Measurements from ENCODE around the gene GMDS. TPM values are rescaled to one million over a fixed set of nuclear protein-coding genes. Genes with fewer than 3 reads are reported as not detected.

Gene GMDS
- total and polyA plus RNA-seq, 2 experiments from 2014 or later, result 30.1 to 36.5 TPM

- Histone ChIP-seq H3K27me3 (ENCODE audit: insufficient read depth) (no peaks in the 10 kb centered on the region), H3K4me2 (no peak overlapping the region), H3K36me3 (ENCODE audit: insufficient read depth) (no peaks in the 10 kb centered on the region; the same call in 1 of the 2 replicates), H3K27ac (ENCODE audit: low read depth) (no peak overlapping the region), H3K9me2 (ENCODE audit: insufficient read depth) (peaks cover 8% of the 10 kb centered on the region), H3K4me1 (ENCODE audit: insufficient read depth) (peaks cover 7% of the 10 kb centered on the region), H3K79me2 (replicated peaks; ENCODE audit: insufficient read depth) (no peaks in the 10 kb centered on the region), H2AFZ (no peak overlapping the region), H3F3A (replicated peaks; ENCODE audit: low read depth) (no peaks in the 10 kb centered on the region), H3K4me3 (no peak overlapping the region), H4K20me1 (replicated peaks; ENCODE audit: insufficient read depth) (no peaks in the 10 kb centered on the region; the same call in 1 of the 2 replicates)
- Mint-ChIP-seq H3K27me3 (ENCODE audit: insufficient read depth, low read depth, poor library complexity) (peaks cover 2% of the 10 kb centered on the region), H3K4me3 (no peak overlapping the region), H3K36me3 (ENCODE audit: low read depth) (peaks cover 12% of the 10 kb centered on the region; the same call in 2 of the 3 replicates), H3K9me3 (peaks cover 14% of the 10 kb centered on the region), H3K27ac (no peak overlapping the region), H3K4me1 (peaks cover 7% of the 10 kb centered on the region; the same call in 2 of the 3 replicates)
- no peak for DNase-seq (ENCODE audit: low spot score)
- ATAC-seq, result no peak
- TF ChIP-seq CREB1 (CRISPR knock-in tag; IDR thresholded peaks at IDR 0.05; ENCODE audit: low read depth), result no peak
- no peak for TF ChIP-seq EZH2 (IDR thresholded peaks at IDR 0.05; ENCODE audit: low read depth, unreplicated experiment)
- no peak for TF ChIP-seq REST (IDR thresholded peaks at IDR 0.05; ENCODE audit: unreplicated experiment)
- TF ChIP-seq, protein P1, sequence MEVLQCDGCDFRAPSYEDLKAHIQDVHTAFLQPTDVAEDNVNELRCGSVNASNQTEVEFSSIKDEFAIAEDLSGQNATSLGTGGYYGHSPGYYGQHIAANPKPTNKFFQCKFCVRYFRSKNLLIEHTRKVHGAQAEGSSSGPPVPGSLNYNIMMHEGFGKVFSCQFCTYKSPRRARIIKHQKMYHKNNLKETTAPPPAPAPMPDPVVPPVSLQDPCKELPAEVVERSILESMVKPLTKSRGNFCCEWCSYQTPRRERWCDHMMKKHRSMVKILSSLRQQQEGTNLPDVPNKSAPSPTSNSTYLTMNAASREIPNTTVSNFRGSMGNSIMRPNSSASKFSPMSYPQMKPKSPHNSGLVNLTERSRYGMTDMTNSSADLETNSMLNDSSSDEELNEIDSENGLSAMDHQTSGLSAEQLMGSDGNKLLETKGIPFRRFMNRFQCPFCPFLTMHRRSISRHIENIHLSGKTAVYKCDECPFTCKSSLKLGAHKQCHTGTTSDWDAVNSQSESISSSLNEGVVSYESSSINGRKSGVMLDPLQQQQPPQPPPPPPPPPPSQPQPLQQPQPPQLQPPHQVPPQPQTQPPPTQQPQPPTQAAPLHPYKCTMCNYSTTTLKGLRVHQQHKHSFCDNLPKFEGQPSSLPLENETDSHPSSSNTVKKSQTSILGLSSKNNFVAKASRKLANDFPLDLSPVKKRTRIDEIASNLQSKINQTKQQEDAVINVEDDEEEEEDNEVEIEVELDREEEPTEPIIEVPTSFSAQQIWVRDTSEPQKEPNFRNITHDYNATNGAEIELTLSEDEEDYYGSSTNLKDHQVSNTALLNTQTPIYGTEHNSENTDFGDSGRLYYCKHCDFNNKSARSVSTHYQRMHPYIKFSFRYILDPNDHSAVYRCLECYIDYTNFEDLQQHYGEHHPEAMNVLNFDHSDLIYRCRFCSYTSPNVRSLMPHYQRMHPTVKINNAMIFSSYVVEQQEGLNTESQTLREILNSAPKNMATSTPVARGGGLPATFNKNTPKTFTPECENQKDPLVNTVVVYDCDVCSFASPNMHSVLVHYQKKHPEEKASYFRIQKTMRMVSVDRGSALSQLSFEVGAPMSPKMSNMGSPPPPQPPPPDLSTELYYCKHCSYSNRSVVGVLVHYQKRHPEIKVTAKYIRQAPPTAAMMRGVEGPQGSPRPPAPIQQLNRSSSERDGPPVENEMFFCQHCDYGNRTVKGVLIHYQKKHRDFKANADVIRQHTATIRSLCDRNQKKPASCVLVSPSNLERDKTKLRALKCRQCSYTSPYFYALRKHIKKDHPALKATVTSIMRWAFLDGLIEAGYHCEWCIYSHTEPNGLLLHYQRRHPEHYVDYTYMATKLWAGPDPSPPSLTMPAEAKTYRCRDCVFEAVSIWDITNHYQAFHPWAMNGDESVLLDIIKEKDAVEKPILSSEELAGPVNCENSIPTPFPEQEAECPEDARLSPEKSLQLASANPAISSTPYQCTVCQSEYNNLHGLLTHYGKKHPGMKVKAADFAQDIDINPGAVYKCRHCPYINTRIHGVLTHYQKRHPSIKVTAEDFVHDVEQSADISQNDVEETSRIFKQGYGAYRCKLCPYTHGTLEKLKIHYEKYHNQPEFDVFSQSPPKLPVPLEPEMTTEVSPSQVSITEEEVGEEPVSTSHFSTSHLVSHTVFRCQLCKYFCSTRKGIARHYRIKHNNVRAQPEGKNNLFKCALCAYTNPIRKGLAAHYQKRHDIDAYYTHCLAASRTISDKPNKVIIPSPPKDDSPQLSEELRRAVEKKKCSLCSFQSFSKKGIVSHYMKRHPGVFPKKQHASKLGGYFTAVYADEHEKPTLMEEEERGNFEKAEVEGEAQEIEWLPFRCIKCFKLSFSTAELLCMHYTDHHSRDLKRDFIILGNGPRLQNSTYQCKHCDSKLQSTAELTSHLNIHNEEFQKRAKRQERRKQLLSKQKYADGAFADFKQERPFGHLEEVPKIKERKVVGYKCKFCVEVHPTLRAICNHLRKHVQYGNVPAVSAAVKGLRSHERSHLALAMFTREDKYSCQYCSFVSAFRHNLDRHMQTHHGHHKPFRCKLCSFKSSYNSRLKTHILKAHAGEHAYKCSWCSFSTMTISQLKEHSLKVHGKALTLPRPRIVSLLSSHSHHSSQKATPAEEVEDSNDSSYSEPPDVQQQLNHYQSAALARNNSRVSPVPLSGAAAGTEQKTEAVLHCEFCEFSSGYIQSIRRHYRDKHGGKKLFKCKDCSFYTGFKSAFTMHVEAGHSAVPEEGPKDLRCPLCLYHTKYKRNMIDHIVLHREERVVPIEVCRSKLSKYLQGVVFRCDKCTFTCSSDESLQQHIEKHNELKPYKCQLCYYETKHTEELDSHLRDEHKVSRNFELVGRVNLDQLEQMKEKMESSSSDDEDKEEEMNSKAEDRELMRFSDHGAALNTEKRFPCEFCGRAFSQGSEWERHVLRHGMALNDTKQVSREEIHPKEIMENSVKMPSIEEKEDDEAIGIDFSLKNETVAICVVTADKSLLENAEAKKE (CRISPR knock-in tag; IDR thresholded peaks at IDR 0.05), result no peak
- TF ChIP-seq CTCF (conservative IDR thresholded peaks at IDR 0.05; ENCODE audit: low read depth in 2 of 2), result no peak
- no peak for TF ChIP-seq EZH2phosphoT487 (IDR thresholded peaks at IDR 0.05; ENCODE audit: unreplicated experiment)
- TF ChIP-seq JUNB (IDR thresholded peaks at IDR 0.05; ENCODE audit: unreplicated experiment), result no peak
- TF ChIP-seq ETS1 (IDR thresholded peaks at IDR 0.05), result no peak
- no peak for TF ChIP-seq STAT1 (IDR thresholded peaks at IDR 0.05; ENCODE audit: unreplicated experiment)
- TF ChIP-seq ZNF114 (CRISPR knock-in tag; IDR thresholded peaks at IDR 0.05), result no peak
Measured at GRCh38 chr6:1850840-1851157, 394.6 kb downstream of the GMDS start.
